GM10248 (cell line): Measurements from ENCODE around the gene C20orf202.
A peak's percentile ranks its signal among the peaks of the same experiment; 100 is the strongest.

ENCODE experiments used
- CTCF ChIA-PET: fragments of 300-600 bp; sonication (Branson Sonifier 250); formaldehyde crosslinking; extraction: SDS; loops from one replicate; lab custom pipeline; 2021; ENCODE audit warnings: antibody characterized with exemption; lab: Yijun Ruan, JAX
- POLR2A ChIA-PET: fragments of 350-650 bp; sonication (Branson Sonifier 250); formaldehyde crosslinking; extraction: SDS; loops from one replicate; lab custom pipeline; 2020; ENCODE audit warnings: antibody characterized with exemption; lab: Yijun Ruan, JAX
- DNase-seq: peaks from one replicate; pipeline ENCODE4 v3.0.0; 2012; ENCODE audit errors: extremely low spot score
- CTCF ChIP-seq: IDR thresholded peaks from 2 replicates; pipeline ENCODE4 v1.5.1; 2012; ENCODE audit warnings: mild to moderate bottlenecking, low read depth; ENCODE audit errors: extremely low read depth, missing control alignments, control extremely low read depth

C20orf202 gene

DNA sequence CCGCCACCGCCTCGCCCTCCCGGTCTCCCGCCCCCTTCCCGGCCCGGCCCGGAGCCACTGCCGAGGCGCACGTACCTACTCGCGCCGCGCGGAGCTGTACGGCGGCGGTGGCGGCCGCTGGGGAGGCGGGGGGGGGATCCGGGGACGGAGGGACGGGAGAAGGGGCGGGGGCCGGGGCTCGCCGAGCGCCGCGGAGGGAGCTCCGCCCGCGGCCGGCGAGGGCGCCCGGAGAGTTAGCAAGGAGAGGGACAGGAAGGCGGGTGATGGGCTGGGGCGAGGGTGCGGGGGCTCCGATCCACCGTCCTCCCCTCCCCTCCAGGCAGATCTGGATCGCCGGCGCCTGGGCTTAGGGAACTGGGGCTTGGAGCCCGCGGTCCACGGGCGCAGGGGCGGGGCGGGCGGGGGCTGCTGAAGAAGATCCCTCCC lies 17.9 kb upstream of the C20orf202 start:
- DNase-seq, result peak; percentile 32
- POLR2A ChIA-PET, result no interaction called here
- CTCF ChIA-PET, result interaction anchor here (2.2 kb wide), 1 partner anchor 9 kb away, joined by 9 read pairs; no protein-coding TSS in a partner anchor
- no peak for TF ChIP-seq CTCF

DNA sequence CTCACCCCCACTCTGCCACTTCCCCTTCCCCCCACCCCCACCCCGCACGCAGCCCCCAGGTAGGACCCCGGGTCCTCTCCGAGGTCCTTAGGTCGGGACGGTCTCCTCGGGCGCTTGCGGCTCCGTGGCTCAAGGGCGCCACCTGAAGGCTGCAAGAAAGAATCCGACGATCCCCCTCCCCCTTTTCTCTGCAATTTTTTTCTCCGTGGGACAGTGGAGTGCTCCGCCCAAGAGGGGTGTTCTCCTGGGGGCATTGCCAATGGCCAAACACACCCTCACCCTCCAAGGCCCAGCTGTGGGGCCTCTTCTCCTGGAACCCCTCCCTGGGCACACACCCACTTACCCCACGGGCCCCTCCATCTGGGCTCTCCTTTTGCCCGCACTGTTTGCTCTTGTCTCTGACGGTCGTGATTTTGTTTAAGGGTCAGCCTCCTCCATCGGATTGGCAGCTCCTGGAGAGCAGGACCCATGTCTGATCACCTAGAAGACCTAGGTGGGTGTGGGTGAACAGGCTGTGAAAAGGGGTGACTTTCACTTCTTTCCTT lies 17.4 kb upstream of the C20orf202 start:
- TF ChIP-seq CTCF, result peak; percentile 72
- CTCF ChIA-PET, result interaction anchor here (0.9 to 2.2 kb wide), 3 partner anchors 9 to 77 kb away, joined by 3 to 9 read pairs (median 4); no protein-coding TSS in a partner anchor
- POLR2A ChIA-PET, result no interaction called here
- DNase-seq, result peak; percentile 81

DNA sequence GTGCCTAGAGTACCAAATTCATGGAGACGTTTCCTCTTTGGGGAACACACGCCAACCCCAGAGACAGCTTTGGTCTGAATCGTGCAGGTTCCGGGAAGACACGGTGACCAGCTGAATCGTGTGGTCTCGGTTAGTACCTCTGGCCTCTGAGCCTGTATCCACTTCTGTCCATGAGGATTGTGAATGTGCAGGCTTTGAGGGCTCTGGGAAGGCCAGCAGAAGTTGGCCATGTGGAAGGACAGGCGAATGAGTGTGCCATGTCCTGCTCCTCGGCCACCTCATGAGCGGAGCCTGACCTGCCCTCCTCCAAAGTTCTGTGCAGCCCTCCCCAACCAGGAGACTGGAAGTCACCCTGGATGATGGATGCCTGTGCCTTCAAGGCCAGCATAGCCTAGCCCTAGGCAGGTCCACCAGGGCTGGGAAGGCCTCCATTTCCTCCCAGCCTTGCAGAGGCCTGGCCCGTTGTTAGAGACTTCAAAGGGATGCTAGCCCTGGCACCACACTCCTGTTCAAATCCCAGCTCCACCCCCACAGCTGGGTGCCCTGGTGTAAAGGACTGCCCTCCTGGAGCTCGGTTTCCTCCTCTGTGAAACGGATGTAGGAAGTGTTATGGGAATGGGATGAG lies 16.8 kb upstream of the C20orf202 start:
- no peak for TF ChIP-seq CTCF
- ChIA-PET POLR2A (no interaction called here), CTCF (interaction anchor here (0.9 to 2.1 kb wide), 5 partner anchors 10 to 78 kb away, joined by 3 to 5 read pairs (median 4); no protein-coding TSS in a partner anchor)
- no peak for DNase-seq

DNA sequence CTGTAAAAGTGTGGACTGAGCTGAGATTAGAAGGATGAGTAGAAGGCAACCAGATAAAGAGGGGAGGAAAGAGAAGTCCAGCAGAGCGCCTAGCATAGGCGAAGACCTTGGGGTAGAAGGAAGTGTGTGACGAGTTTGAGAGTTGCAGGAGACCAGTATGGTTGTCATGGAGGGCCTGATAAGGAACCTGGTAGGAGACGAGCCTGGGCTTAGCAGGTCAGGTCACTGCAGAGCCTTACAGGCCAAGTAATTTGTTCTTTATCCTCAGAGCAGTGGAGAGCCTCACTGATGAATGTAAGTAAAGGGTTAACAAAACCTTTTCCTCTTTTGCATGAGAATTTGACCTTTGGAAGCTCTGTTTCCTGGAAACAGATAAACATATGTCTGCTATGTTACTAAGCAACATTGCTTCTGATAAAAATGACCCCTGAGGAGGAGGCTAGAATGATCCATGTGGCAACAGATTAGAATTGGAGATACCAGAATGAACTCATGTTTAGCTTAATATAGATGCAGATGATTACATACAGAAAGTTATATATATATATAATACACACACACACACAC lies 15.6 kb upstream of the C20orf202 start:
- no peak for TF ChIP-seq CTCF
- DNase-seq, result no peak
- POLR2A ChIA-PET, result no interaction called here
- CTCF ChIA-PET, result interaction anchor here (1.4 to 2.1 kb wide), 4 partner anchors 11 to 26 kb away, joined by 3 to 5 read pairs (median 4); no protein-coding TSS in a partner anchor

DNA sequence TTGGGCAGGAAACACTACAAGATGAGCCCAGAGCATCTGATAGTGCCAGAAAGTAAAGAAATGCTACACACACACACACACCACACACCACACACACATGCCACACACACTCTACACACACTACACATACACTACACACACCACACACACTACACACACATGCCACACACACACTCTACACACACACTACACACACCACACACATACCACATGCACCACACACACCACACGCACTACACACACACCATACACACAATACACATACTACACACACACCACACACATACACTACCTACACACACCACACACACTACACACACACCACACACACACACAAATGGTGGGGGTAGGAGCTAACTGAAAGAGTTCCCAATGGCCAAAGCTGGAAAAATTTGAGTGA lies 14.9 kb upstream of the C20orf202 start:
- no peak for DNase-seq
- POLR2A ChIA-PET, result no interaction called here
- CTCF ChIA-PET, result interaction anchor here (1.5 to 2.1 kb wide), 2 partner anchors 11 to 19 kb away, joined by 3 to 5 read pairs; no protein-coding TSS in a partner anchor
- TF ChIP-seq CTCF, result no peak

DNA sequence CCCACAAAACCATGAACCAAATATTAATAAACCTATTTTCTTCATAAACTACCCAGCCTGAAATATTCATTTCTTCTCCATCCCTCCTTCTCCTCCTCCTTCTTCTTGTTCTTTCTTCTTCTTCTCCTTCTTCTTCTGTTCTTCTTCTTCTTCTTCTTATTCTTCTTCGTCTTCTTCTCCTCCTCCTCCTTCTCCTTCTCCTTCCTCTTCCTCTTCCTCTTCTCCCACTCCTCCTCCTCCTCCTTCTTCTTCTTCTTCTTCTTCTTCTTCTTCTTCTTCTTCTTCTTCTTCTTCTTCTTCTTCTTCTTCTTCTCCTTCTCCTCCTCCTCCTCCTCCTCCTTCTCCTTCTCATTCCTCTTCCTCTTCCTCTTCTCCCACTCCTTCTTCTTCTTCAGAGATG lies 13.4 kb upstream of the C20orf202 start:
- no peak for TF ChIP-seq CTCF
- CTCF ChIA-PET, result no interaction called here
- no peak for DNase-seq
- POLR2A ChIA-PET, result no interaction called here
